IMR-90 (cell line): Measurements from ENCODE around the gene MRPL58. TPM values are rescaled to one million over a fixed set of nuclear protein-coding genes. Genes with fewer than 3 reads are reported as not detected.

Experiments used
- ATAC-seq: fragments of 200-7000 bp; cut with Tn5 transposase; 2 replicates; pipeline ENCODE4 v1.9.1; 2020; ENCODE audit warnings: low read depth, mild to moderate bottlenecking, moderate library complexity
- BruUV-seq: library from RNA; stranded (reverse); fragments of 400-500 nt; replicated peaks from 2 replicates; lab custom pipeline; 2021; lab: Mats Ljungman, UMichigan
- CTCF ChIA-PET: fragments of 300-600 bp; formaldehyde crosslinking; extraction: SDS; loops from one replicate; lab custom pipeline; 2021; ENCODE audit warnings: antibody characterized with exemption; lab: Yijun Ruan, JAX
- POLR2A ChIA-PET: fragments of 300-600 bp; sonication (Branson Sonifier 250); formaldehyde crosslinking; loops from one replicate; lab custom pipeline; 2022; ENCODE audit warnings: antibody characterized with exemption; ENCODE audit not compliant: unreplicated experiment; lab: Charles Lee
- DNase-seq: peaks from one replicate; pipeline ENCODE4 v3.0.0; 2013
- H2AFZ ChIP-seq: replicated peaks from 2 replicates; pipeline ENCODE3; 2013; ENCODE audit warnings: low read length, mild to moderate bottlenecking; ENCODE audit not compliant: poor library complexity
- H2AK5ac ChIP-seq: 2 replicates; pipeline ENCODE4 v1.6.1; 2013; ENCODE audit warnings: low read depth, low read length, inconsistent platforms
- H2AK9ac ChIP-seq: replicated peaks from 2 replicates; pipeline ENCODE3; 2013; ENCODE audit warnings: mild to moderate bottlenecking, low read depth, low read length, moderate library complexity; ENCODE audit not compliant: poor library complexity
- H2BK120ac ChIP-seq: 2 replicates; pipeline ENCODE4 v1.6.1; 2013; ENCODE audit warnings: low read depth, low read length, inconsistent platforms
- H2BK15ac ChIP-seq: 3 replicates; pipeline ENCODE4 v1.6.1; 2013; ENCODE audit warnings: low read depth, low read length, inconsistent platforms
- H2BK20ac ChIP-seq: 2 replicates; pipeline ENCODE4 v1.6.1; 2013; ENCODE audit warnings: low read depth, mild to moderate bottlenecking, inconsistent platforms, low read length, moderate library complexity
- H2BK5ac ChIP-seq: 2 replicates; pipeline ENCODE4 v1.6.1; 2013; ENCODE audit warnings: mild to moderate bottlenecking, low read depth, low read length, inconsistent platforms; ENCODE audit not compliant: poor library complexity, severe bottlenecking
- H3K14ac ChIP-seq: replicated peaks from 2 replicates; pipeline ENCODE4 v1.6.1; 2013; ENCODE audit warnings: low read depth, low read length, inconsistent platforms
- H3K18ac ChIP-seq: 2 replicates; pipeline ENCODE4 v1.6.1; 2013; ENCODE audit warnings: low read depth, low read length, control low read depth
- H3K23ac ChIP-seq: 2 replicates; pipeline ENCODE4 v1.6.1; 2013; ENCODE audit warnings: low read depth, low read length, inconsistent platforms
- H3K27ac ChIP-seq: 2 replicates; pipeline ENCODE4 v1.5.1; 2013; ENCODE audit warnings: mild to moderate bottlenecking, control low read depth, low read length; ENCODE audit not compliant: insufficient read depth
- H3K27me3 ChIP-seq: 2 replicates; pipeline ENCODE4 v1.6.1; 2013; ENCODE audit warnings: low read length; ENCODE audit not compliant: control insufficient read depth, insufficient read depth
- H3K36me3 ChIP-seq: 2 replicates; pipeline ENCODE4 v1.6.1; 2013; ENCODE audit warnings: low read length, mixed read lengths; ENCODE audit not compliant: control insufficient read depth, insufficient read depth
- H3K4ac ChIP-seq: 2 replicates; pipeline ENCODE4 v1.6.1; 2013; ENCODE audit warnings: low read depth, low read length, inconsistent platforms
- H3K4me1 ChIP-seq: 2 replicates; pipeline ENCODE4 v1.6.1; 2013; ENCODE audit warnings: low read length, mixed read lengths; ENCODE audit not compliant: control insufficient read depth, insufficient read depth
- H3K4me2 ChIP-seq: 2 replicates; pipeline ENCODE4 v1.6.1; 2013; ENCODE audit warnings: low read depth, mild to moderate bottlenecking, control low read depth, low read length, moderate library complexity
- H3K4me3 ChIP-seq: 2 replicates; pipeline ENCODE4 v1.5.1; 2013; ENCODE audit warnings: low read depth, mild to moderate bottlenecking, control low read depth, low read length, moderate library complexity; ENCODE audit not compliant: insufficient read depth
- H3K56ac ChIP-seq: 2 replicates; pipeline ENCODE4 v1.6.1; 2013; ENCODE audit warnings: low read length, inconsistent platforms; ENCODE audit not compliant: insufficient read depth; ENCODE audit errors: extremely low read depth
- H3K79me1 ChIP-seq, 2 experiments: 2 replicates each; pipeline ENCODE4 v1.6.1; 2013; ENCODE audit warnings: low read length in 2 of 2, inconsistent platforms in 1 of 2, low read depth in 1 of 2
- H3K9ac ChIP-seq: 2 replicates; pipeline ENCODE4 v1.6.1; 2013; ENCODE audit warnings: low read depth, low read length, control low read depth
- H3K9me1 ChIP-seq: 2 replicates; pipeline ENCODE4 v1.6.1; 2013; ENCODE audit warnings: low read length, inconsistent platforms; ENCODE audit not compliant: insufficient read depth
- H3K9me3 ChIP-seq: 2 replicates; pipeline ENCODE4 v1.6.1; 2013; ENCODE audit warnings: low read length; ENCODE audit not compliant: control insufficient read depth, insufficient read depth
- H4K20me1 ChIP-seq: 2 replicates; pipeline ENCODE4 v1.6.1; 2013; ENCODE audit warnings: low read length, inconsistent platforms; ENCODE audit not compliant: insufficient read depth
- H4K5ac ChIP-seq: 2 replicates; pipeline ENCODE4 v1.6.1; 2013; ENCODE audit warnings: mild to moderate bottlenecking, low read depth, low read length, control low read depth
- H4K8ac ChIP-seq, 2 experiments: 2 replicates each; pipeline ENCODE4 v1.6.1; 2013; ENCODE audit warnings: low read depth in 2 of 2, low read length in 2 of 2, control low read depth in 1 of 2, inconsistent platforms in 1 of 2
- H4K91ac ChIP-seq: 2 replicates; pipeline ENCODE4 v1.6.1; 2013; ENCODE audit warnings: low read depth, low read length, inconsistent platforms; ENCODE audit not compliant: insufficient read depth
- CHD1 ChIP-seq: IDR thresholded peaks from 2 replicates; pipeline ENCODE4 v1.6.1; 2012; ENCODE audit warnings: low read depth, low read length, improper control_type of control experiment
- FOS ChIP-seq: fragments of 150-350 bp; IDR thresholded peaks from 2 replicates; pipeline ENCODE4 v1.6.1; 2016; ENCODE audit warnings: low read depth, low read length
- POLR2A ChIP-seq: IDR thresholded peaks from 2 replicates; pipeline ENCODE4 v1.6.1; 2012; ENCODE audit warnings: mild to moderate bottlenecking, low read depth, low read length
- WGBS, 2 experiments: methylation state at CpG; one replicate each; pipeline versions ENCODE4 v1.1.5 to v1.1.7; 2013; ENCODE audit warnings: missing lambda C conversion rate in 2 of 2; ENCODE audit not compliant: insufficient read length in 1 of 2; ENCODE audit errors: extremely low coverage in 2 of 2; 5-methylcytosine and 5-hydroxymethylcytosine counted together
- dilution Hi-C: fragments of 300-500 bp; cut with HindIII; formaldehyde crosslinking; loops from one replicate; pipeline ENCODE4 v1.14.3; 2018; ENCODE audit warnings: low sequenced_read_pairs; ENCODE audit not compliant: unreplicated experiment
- in situ Hi-C: fragments of 300-500 bp; cut with MboI; formaldehyde crosslinking; loops from 3 replicates; pipeline ENCODE4 v1.14.3; 2019; ENCODE audit warnings: low sequenced_read_pairs, inconsistent platforms, mixed read lengths
- intact Hi-C: fragments of 100-400 bp; cut with micrococcal nuclease; formaldehyde crosslinking; loops from 2 replicates; pipeline ENCODE4 v1.10.0; 2022
- polyA plus RNA-seq, 3 experiments: library from polyadenylated mRNA; depleted of rRNA; stranded (reverse); fragments of >200 nt; gene quantifications; 2 replicates each; pipeline ENCODE4 v1.2.3, GENCODE V29; 2012; ENCODE audit warnings: low replicate concordance in 1 of 3
- total RNA-seq: library from RNA; depleted of rRNA; stranded (reverse); fragments of >200 nt; gene quantifications from 2 replicates; pipeline ENCODE4 v1.2.3, GENCODE V29; 2012

MRPL58 gene
- total and polyA plus RNA-seq, 2 of the 4 experiments (the other 2 are of a cell fraction) = 42.5 to 53.0 TPM

GRCh38 chr17:75001915-75002843 is 10.3 kb upstream of the MRPL58 start:
- peaks cover 43% of the 10 kb centered on the region for H3K36me3 ChIP-seq
- H3K18ac ChIP-seq = no peak overlapping the region
- TF ChIP-seq POLR2A (no peak), CHD1 (no peak), FOS (no peak)
- no peak overlapping the region for H3K56ac ChIP-seq
- no peak overlapping the region for H2AK5ac ChIP-seq
- no peaks in the 10 kb centered on the region for H3K4me1 ChIP-seq
- H3K9ac ChIP-seq = no peak overlapping the region
- ChIA-PET CTCF (no interaction called here), POLR2A (no interaction called here)
- intact Hi-C loops (no loop called here), in situ Hi-C loops (no loop called here), dilution Hi-C loops (no loop called here)
- no peaks in the 10 kb centered on the region for H3K9me1 ChIP-seq
- H2AK9ac ChIP-seq = no peak overlapping the region
- no peak overlapping the region for H3K4ac ChIP-seq
- DNase-seq (no peak), ATAC-seq (no peak)
- no peak overlapping the region for H3K23ac ChIP-seq
- 90% methylated on average over 2 of the region's 15 CpGs; no CpG with 5 or more reads in 1 of the 2 experiments for WGBS, 2 experiments
- H2AFZ ChIP-seq = no peak overlapping the region
- H3K9me3 ChIP-seq = no peaks in the 10 kb centered on the region
- no peak overlapping the region for H2BK15ac ChIP-seq
- no peak overlapping the region for H4K8ac ChIP-seq
- H4K20me1 ChIP-seq = peaks cover 7% of the 10 kb centered on the region; the same call in 1 of the 2 replicates
- BruUV-seq = no TSS peak
- H2BK5ac ChIP-seq = no peak overlapping the region
- H2BK120ac ChIP-seq = no peak overlapping the region
- H2BK20ac ChIP-seq = no peak overlapping the region
- H4K5ac ChIP-seq = no peak overlapping the region
- no peaks in the 10 kb centered on the region for H3K27me3 ChIP-seq
- H3K14ac ChIP-seq = no peak overlapping the region
- H3K4me3 ChIP-seq = no peak overlapping the region
- peaks cover 9 to 22% of the 10 kb centered on the region in 2 experiments; a peak in 3 of 4 replicates for H3K79me1 ChIP-seq
- H3K4me2 ChIP-seq = no peak overlapping the region
- no peak overlapping the region for H4K91ac ChIP-seq
- H3K27ac ChIP-seq = no peak overlapping the region
